ENCODE data around the gene ZNF467. TPM values are rescaled to one million over a fixed set of nuclear protein-coding genes. Genes with fewer than 3 reads are reported as not detected.

ZNF467 gene
- total RNA-seq, 1 experiment from 2014 or later, result 11.3 TPM

DNA sequence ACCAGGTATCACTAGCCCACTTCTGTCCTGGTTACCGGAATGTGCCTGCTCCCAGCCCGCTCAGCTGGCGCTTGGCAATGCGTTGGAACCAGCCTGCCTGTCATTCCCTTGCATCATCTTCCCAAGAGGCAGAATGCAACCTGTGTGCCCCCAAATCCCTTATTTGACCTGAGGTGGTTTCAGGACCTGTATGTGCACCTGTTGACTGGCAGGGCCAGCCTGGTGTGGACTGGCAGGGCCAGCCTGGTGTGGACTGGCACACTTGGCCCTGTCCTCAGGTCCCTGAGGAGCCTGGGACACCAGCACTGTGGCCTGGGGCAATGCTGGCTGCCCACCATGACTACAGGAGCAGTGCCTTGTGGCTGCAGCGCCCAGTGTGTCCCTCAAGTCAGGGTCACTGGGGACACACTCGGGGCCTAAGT, 38.2 kb downstream of the ZNF467 start:
- ATAC-seq (no peak), DNase-seq (ENCODE audit: low read depth, low spot score) (no peak)
- Histone ChIP-seq H3K4me2 (ENCODE audit: low read length) (no peak overlapping the region), H3K9me2 (ENCODE audit: insufficient read depth) (no peaks in the 10 kb centered on the region), H3K79me2 (ENCODE audit: insufficient read depth, low read length) (no peaks in the 10 kb centered on the region), H3K36me3 (ENCODE audit: control insufficient read depth in 1 of 2, insufficient read depth in 2 of 2, low read length in 2 of 2) (no peaks in the 10 kb centered on the region), H3K4me1 (ENCODE audit: control insufficient read depth in 1 of 2, insufficient read depth in 2 of 2, low read length in 2 of 2) (no peaks in the 10 kb centered on the region; a peak in 1 of 4 replicates), H3K27me3 (ENCODE audit: insufficient read depth, low read length) (no peaks in the 10 kb centered on the region), H2AFZ (ENCODE audit: low read depth, low read length, poor library complexity, severe bottlenecking) (no peak overlapping the region), H3K9ac (ENCODE audit: low read length) (no peak overlapping the region), H3K27ac (ENCODE audit: low read depth, low read length) (no peak overlapping the region), H3K9me3 (ENCODE audit: control insufficient read depth in 1 of 2, insufficient read depth in 1 of 2, low read depth in 1 of 2, low read length in 2 of 2) (no peaks in the 10 kb centered on the region), H4K20me1 (ENCODE audit: insufficient read depth) (no peaks in the 10 kb centered on the region), H3K4me3 (replicated peaks in 1 of 2; ENCODE audit: low read depth in 1 of 2, low read length in 2 of 2) (no peak overlapping the region)
- no TSS peak for BruUV-seq (replicated peaks)
- ChIA-PET RAD21 (ENCODE audit: low non-redundant PET in 1 of 2, low total read pairs in 2 of 2, uncharacterized antibody in 2 of 2, unreplicated experiment in 2 of 2) (no interaction called here), CTCF (no interaction called here), POLR2A (no interaction called here)
- TF ChIP-seq ELF1 (IDR thresholded peaks at IDR 0.05; ENCODE audit: borderline replicate concordance, low read depth), result no peak
- intact Hi-C loops (cut with micrococcal nuclease), result no loop called here

DNA sequence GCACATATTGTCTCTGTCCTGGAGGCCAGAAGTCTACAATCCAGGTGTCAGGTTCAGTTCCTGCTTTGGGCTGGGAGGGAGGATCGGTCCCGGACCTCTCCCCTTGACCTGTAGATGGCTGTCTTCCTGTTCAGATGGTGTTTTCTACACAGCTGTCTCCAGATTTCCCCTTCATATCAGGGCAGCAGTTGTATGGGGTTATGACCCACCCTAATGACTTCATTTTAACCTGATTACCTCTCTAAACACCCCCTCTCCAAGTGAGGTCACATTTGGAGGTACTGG, 38.7 kb downstream of the ZNF467 start:
- ATAC-seq (no peak), DNase-seq (ENCODE audit: low read depth, low spot score) (no peak)
- no peak overlapping the region for H3K9ac ChIP-seq (ENCODE audit: low read length)
- no peak for TF ChIP-seq SRF (IDR thresholded peaks at IDR 0.05; ENCODE audit: low read depth)
- TF ChIP-seq, protein P1, sequence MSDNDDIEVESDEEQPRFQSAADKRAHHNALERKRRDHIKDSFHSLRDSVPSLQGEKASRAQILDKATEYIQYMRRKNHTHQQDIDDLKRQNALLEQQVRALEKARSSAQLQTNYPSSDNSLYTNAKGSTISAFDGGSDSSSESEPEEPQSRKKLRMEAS (IDR thresholded peaks at IDR 0.05), result no peak
- no peak for TF ChIP-seq ELF1 (IDR thresholded peaks at IDR 0.05; ENCODE audit: borderline replicate concordance, low read depth)
- TF ChIP-seq FOSL1 (IDR thresholded peaks at IDR 0.05; ENCODE audit: low read depth), result no peak
- no peak for TF ChIP-seq ZNF274 (IDR thresholded peaks at IDR 0.05; ENCODE audit: low read depth, low read length)
- TF ChIP-seq POLR2A (IDR thresholded peaks at IDR 0.05; ENCODE audit: borderline replicate concordance, extremely low read depth, insufficient read depth, insufficient read length), result no peak
- TF ChIP-seq CEBPB (IDR thresholded peaks at IDR 0.05; ENCODE audit: low read depth), result no peak
- TF ChIP-seq, protein P2, sequence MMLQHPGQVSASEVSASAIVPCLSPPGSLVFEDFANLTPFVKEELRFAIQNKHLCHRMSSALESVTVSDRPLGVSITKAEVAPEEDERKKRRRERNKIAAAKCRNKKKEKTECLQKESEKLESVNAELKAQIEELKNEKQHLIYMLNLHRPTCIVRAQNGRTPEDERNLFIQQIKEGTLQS (IDR thresholded peaks at IDR 0.05), result no peak
- TF ChIP-seq EZH2phosphoT487 (IDR thresholded peaks at IDR 0.05; ENCODE audit: borderline replicate concordance), result no peak
- TF ChIP-seq CBX3 (IDR thresholded peaks at IDR 0.05; ENCODE audit: low read depth), result no peak
- TF ChIP-seq EZH2 (IDR thresholded peaks at IDR 0.05), result no peak
- ChIA-PET RAD21 (ENCODE audit: low non-redundant PET in 1 of 2, low total read pairs in 2 of 2, uncharacterized antibody in 2 of 2, unreplicated experiment in 2 of 2) (no interaction called here), POLR2A (no interaction called here), CTCF (no interaction called here)
- no peak overlapping the region for H3K27ac ChIP-seq (ENCODE audit: low read depth, low read length)
- no peaks in the 10 kb centered on the region for H3K9me3 ChIP-seq (ENCODE audit: control insufficient read depth in 1 of 2, insufficient read depth in 1 of 2, low read depth in 1 of 2, low read length in 2 of 2)
- no peaks in the 10 kb centered on the region for H3K9me2 ChIP-seq (ENCODE audit: insufficient read depth)
- H2AFZ ChIP-seq (ENCODE audit: low read depth, low read length, poor library complexity, severe bottlenecking), result no peak overlapping the region
- no peak overlapping the region for H3K4me3 ChIP-seq (replicated peaks in 1 of 2; ENCODE audit: low read depth in 1 of 2, low read length in 2 of 2)
- H3K27me3 ChIP-seq (ENCODE audit: insufficient read depth, low read length), result no peaks in the 10 kb centered on the region
- H3K36me3 ChIP-seq (ENCODE audit: control insufficient read depth in 1 of 2, insufficient read depth in 2 of 2, low read length in 2 of 2), result no peaks in the 10 kb centered on the region
- no peak overlapping the region for H3K4me2 ChIP-seq (ENCODE audit: low read length)
- no peaks in the 10 kb centered on the region; a peak in 1 of 4 replicates for H3K4me1 ChIP-seq (ENCODE audit: control insufficient read depth in 1 of 2, insufficient read depth in 2 of 2, low read length in 2 of 2)
- no TSS peak for BruUV-seq (replicated peaks)
- no peaks in the 10 kb centered on the region for H3K79me2 ChIP-seq (ENCODE audit: insufficient read depth, low read length)
- no peaks in the 10 kb centered on the region for H4K20me1 ChIP-seq (ENCODE audit: insufficient read depth)
- intact Hi-C loops (cut with micrococcal nuclease), result no loop called here

Measured in HCT116 (cell line).